ENCODE measurements around the gene SMYD4.
"Not testable (repeated sequence)": the region's sequence is repeated elsewhere in the genome, so short reads cannot be mapped to it uniquely, and the experiment has no call there.

SMYD4 gene

DNA sequence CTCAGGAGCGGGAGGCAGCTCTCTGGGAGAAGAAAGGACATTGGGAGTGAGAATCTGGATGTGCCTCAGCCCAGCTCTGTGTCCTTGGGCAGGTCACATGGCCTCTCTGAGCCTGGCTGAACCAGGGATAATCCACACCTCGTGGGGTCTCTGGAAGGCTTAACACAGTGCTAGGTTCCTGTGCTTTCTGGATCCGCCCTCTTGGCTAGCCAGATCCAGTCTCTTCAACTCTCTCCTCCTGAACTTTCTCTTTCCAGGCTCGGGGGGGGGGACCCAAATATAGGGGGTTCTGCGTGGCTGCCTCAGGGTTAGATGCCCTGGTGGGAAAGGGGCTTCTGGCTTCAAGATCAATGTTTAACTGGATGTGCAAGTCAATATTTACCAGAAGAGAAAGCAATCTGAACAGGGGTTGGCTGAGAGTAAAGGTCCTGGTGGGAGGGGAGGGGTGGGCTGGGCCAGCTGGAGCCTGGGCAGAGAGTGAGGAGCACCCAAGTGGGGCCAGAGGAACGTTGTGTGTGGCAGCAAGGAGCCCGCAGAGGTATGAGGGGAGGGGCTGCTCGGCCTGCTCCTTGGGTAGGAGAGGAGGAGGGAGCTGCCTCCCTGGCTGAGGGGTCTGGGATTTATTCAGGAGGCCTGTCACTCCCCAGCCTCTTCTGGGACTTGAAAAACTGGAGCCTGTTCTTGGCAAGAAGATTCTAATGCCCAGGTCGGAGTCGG lies 87.2 kb downstream of the SMYD4 start, which contains the start of gene SERPINF2:
SERPINF2 (plus strand) TSS at position 501 of the 717 bp plus-strand sequence. CDS start 2,125 bp downstream, outside the sequence.
- no peaks in the 10 kb centered on the region for H3K4me1 ChIP-seq (ENCODE audit: insufficient read depth, insufficient read length)

DNA sequence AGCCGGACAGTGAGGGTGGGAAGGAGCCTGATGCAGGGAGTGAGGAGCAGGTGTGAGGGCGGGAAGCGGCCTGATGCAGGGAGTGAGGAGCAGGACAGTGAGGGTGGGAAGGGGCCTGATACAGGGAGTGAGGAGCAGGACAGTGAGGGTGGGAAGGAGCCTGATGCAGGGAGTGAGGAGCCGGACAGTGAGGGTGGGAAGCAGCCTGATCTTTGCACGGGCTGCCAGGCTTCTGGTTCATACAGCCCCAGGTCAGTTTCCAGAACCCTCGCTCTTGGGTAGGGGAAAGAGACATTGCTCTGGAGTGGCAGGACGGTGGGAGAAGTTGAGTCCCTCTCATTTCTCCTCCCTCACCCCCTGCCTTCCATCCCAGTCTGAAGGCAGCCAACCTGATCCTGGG lies 87.8 kb downstream of the SMYD4 start:
- H3K4me1 ChIP-seq (ENCODE audit: insufficient read depth, insufficient read length); H3K27me3 ChIP-seq (ENCODE audit: insufficient read depth, insufficient read length); DNase-seq (ENCODE audit: low read depth, low spot score); H3K4me3 ChIP-seq (ENCODE audit: insufficient read length, low read depth); H3K9ac ChIP-seq (ENCODE audit: insufficient read length, low read depth): not testable (repeated sequence)
- H3K36me3 ChIP-seq (ENCODE audit: insufficient read depth, insufficient read length, low read length) = peaks cover 11% of the 10 kb centered on the region
- peaks cover 61% of the 10 kb centered on the region; the same call in 1 of the 2 replicates for H3K9me3 ChIP-seq (ENCODE audit: insufficient read depth, low read length)

More for the DNA sequence above, 87.2 kb downstream of the SMYD4 start, which contains the start of gene SERPINF2:
- no peak for TF ChIP-seq YY1 (IDR thresholded peaks at IDR 0.05; ENCODE audit: insufficient read depth, insufficient read length)
- TF ChIP-seq SUZ12 (IDR thresholded peaks at IDR 0.05; ENCODE audit: extremely low read depth, insufficient read depth, insufficient read length) = no peak
- no peak for TF ChIP-seq ZNF274 (IDR thresholded peaks at IDR 0.05; ENCODE audit: low read depth, low read length)
- H3K9me3 ChIP-seq (ENCODE audit: insufficient read depth, low read length) = peaks cover 54% of the 10 kb centered on the region; the same call in 1 of the 2 replicates
- H3K9ac ChIP-seq (ENCODE audit: insufficient read length, low read depth) = no peak within 1 kb of the TSS
- H3K27me3 ChIP-seq (ENCODE audit: insufficient read depth, insufficient read length) = no peaks in the 10 kb centered on the region
- no peak for DNase-seq (ENCODE audit: low read depth, low spot score)
- no peak within 1 kb of the TSS for H3K4me3 ChIP-seq (ENCODE audit: insufficient read length, low read depth)
- peaks cover 5% of the 10 kb centered on the region for H3K36me3 ChIP-seq (ENCODE audit: insufficient read depth, insufficient read length, low read length)

DNA sequence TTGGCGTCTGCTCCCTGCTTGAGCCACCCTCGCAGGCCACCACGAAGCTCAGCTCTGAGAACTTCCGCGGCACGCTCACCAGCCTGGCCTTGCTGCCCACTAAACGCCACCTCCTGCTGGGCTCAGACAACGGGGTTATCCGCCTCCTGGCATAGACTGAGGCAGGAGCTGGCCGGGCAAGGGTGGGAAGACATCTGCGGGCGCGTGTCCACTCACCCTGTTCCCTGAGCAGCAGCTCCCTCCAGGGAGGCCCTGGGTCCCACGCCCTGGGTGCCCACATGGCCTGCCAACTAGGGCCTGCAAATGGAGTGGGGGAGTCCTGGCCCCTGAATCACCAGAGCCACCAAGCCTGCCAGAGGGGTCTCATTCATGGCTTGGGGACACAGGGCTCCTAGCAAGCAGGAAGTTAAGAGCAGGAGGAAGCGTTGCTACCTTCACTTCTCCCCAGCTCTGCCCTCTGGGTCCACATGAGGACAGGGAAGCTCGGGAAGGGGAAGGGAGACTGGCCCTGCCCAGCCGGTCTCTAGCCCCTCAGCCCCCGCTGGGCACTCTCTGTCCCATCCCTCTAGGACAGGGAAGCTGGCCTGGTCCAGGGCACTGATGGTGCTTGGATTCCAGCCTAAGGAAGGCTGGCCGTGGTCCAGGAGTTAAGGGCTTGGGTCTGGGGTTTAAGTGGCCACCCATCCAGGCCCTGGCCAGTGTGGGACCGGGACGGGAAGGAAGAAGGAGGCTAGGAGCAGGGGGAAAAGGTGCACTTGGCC lies 92.0 kb downstream of the SMYD4 start:
- no peak for DNase-seq (ENCODE audit: low read depth, low spot score)
- TF ChIP-seq SUZ12 (IDR thresholded peaks at IDR 0.05; ENCODE audit: extremely low read depth, insufficient read depth, insufficient read length) = no peak
- TF ChIP-seq ZNF274 (IDR thresholded peaks at IDR 0.05; ENCODE audit: low read depth, low read length) = no peak
- no peak for TF ChIP-seq YY1 (IDR thresholded peaks at IDR 0.05; ENCODE audit: insufficient read depth, insufficient read length)
- Histone ChIP-seq H3K9me3 (ENCODE audit: insufficient read depth, low read length) (peaks cover 44% of the 10 kb centered on the region; the same call in 1 of the 2 replicates), H3K36me3 (ENCODE audit: insufficient read depth, insufficient read length, low read length) (peaks cover 25% of the 10 kb centered on the region), H3K9ac (ENCODE audit: insufficient read length, low read depth) (no peak overlapping the region), H3K27me3 (ENCODE audit: insufficient read depth, insufficient read length) (no peaks in the 10 kb centered on the region), H3K4me3 (ENCODE audit: insufficient read length, low read depth) (no peak overlapping the region), H3K4me1 (ENCODE audit: insufficient read depth, insufficient read length) (no peaks in the 10 kb centered on the region)

DNA sequence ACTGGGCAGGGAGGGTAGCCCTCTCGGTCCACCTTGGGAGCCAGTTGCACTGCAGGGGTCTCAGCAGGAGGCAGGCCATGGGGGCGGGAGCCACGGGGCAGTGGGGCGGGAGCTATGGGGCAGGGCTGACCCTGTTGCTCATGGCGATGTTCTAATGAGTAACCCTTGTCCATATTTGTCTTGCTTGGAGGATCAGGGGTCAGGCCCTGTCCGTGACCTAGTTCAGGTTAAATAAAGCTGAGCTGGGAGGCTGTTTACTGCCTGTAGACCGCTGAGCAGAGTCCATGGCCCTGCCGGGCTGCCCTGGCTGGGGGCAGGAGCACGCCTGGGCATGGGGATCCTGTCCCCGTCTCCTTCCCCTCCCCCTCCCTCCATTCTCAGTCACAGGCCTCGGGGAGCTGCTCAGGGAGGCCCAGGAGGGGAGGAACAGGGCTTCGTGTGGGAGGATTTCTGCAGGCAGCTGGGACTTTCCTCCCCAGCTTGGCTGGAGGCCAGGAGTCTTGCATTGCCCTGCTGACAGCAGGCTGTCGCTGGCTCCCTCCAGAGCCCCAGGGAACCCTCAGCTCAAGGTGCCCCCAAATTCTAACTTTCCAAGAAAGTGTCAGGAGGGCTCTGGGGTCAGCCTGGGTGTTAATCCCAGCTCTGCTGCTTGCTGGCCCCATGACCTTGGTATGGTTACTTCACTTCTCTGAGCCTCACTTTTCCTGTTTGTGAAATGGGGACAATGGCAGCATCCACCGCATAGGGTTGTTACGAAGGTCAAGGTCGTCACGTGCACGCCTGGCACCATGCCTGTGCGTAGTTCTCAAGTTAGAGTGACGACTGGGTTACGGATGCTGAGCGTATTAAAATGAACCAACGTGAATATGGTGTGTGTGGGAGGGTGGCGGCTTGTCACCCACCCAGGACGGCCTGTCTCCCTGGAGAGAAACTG lies 93.1 kb downstream of the SMYD4 start:
- Histone ChIP-seq H3K4me1 (ENCODE audit: insufficient read depth, insufficient read length) (no peaks in the 10 kb centered on the region), H3K4me3 (ENCODE audit: insufficient read length, low read depth) (no peak overlapping the region), H3K36me3 (ENCODE audit: insufficient read depth, insufficient read length, low read length) (peaks cover 27% of the 10 kb centered on the region), H3K9me3 (ENCODE audit: insufficient read depth, low read length) (peaks cover 33% of the 10 kb centered on the region; the same call in 1 of the 2 replicates), H3K27me3 (ENCODE audit: insufficient read depth, insufficient read length) (no peaks in the 10 kb centered on the region), H3K9ac (ENCODE audit: insufficient read length, low read depth) (no peak overlapping the region)
- DNase-seq (ENCODE audit: low read depth, low spot score) = no peak
- TF ChIP-seq YY1 (IDR thresholded peaks at IDR 0.05; ENCODE audit: insufficient read depth, insufficient read length) = no peak
- no peak for TF ChIP-seq ZNF274 (IDR thresholded peaks at IDR 0.05; ENCODE audit: low read depth, low read length)
- TF ChIP-seq SUZ12 (IDR thresholded peaks at IDR 0.05; ENCODE audit: extremely low read depth, insufficient read depth, insufficient read length) = no peak

DNA sequence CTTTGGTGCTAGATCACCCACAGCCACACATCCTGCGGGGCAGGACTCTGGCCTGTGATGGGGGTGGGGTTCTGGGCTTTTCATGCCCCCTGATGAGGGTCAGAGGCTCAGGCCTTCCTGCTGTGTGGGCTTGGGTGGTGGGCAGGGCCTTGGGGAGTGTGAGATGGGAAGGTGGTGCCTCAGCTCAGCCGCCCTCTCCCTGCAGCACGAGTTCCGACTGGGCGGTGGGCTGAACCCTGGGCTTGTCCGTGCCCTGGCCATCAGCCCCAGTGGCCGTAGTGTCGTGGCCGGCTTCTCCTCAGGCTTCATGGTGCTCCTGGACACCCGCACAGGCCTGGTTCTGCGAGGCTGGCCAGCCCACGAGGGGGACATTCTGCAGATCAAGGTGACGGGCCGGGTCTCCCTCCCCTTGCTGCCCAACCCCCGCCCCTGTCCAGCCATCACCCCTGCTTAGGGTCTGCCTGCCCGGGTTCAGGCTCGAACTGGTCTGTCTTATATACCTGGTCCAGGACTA lies 93.8 kb downstream of the SMYD4 start:
- no peak for TF ChIP-seq SUZ12 (IDR thresholded peaks at IDR 0.05; ENCODE audit: extremely low read depth, insufficient read depth, insufficient read length)
- TF ChIP-seq YY1 (IDR thresholded peaks at IDR 0.05; ENCODE audit: insufficient read depth, insufficient read length) = no peak
- TF ChIP-seq ZNF274 (IDR thresholded peaks at IDR 0.05; ENCODE audit: low read depth, low read length) = no peak
- Histone ChIP-seq H3K27me3 (ENCODE audit: insufficient read depth, insufficient read length) (no peaks in the 10 kb centered on the region), H3K36me3 (ENCODE audit: insufficient read depth, insufficient read length, low read length) (peaks cover 27% of the 10 kb centered on the region), H3K9me3 (ENCODE audit: insufficient read depth, low read length) (peaks cover 30% of the 10 kb centered on the region; the same call in 1 of the 2 replicates), H3K4me1 (ENCODE audit: insufficient read depth, insufficient read length) (no peaks in the 10 kb centered on the region), H3K9ac (ENCODE audit: insufficient read length, low read depth) (no peak overlapping the region), H3K4me3 (ENCODE audit: insufficient read length, low read depth) (no peak overlapping the region)
- no peak for DNase-seq (ENCODE audit: low read depth, low spot score)

DNA sequence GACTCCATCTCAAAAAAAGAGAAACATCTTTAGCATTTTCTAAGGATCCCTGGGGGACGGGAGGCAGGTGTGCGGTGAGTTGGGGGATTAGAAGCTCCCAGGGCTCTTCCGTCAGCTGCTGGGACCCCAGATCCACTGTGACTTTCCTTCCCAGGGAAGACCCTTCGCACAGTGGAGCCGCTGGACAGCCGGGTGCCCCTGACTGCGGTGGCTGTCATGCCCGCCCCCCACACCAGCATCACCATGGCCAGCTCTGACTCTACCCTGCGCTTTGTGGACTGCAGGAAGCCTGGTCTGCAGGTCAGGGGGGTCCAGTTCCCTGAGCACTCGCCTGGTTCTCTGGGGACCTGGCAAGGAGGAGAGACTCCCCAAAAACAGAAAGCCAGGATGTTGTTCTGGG lies 94.3 kb downstream of the SMYD4 start:
- peaks cover 30% of the 10 kb centered on the region; the same call in 1 of the 2 replicates for H3K9me3 ChIP-seq (ENCODE audit: insufficient read depth, low read length)
- no peaks in the 10 kb centered on the region for H3K4me1 ChIP-seq (ENCODE audit: insufficient read depth, insufficient read length)
- TF ChIP-seq ZNF274 (IDR thresholded peaks at IDR 0.05; ENCODE audit: low read depth, low read length) = no peak
- TF ChIP-seq YY1 (IDR thresholded peaks at IDR 0.05; ENCODE audit: insufficient read depth, insufficient read length) = no peak
- no peak for TF ChIP-seq SUZ12 (IDR thresholded peaks at IDR 0.05; ENCODE audit: extremely low read depth, insufficient read depth, insufficient read length)
- no peaks in the 10 kb centered on the region for H3K27me3 ChIP-seq (ENCODE audit: insufficient read depth, insufficient read length)
- no peak overlapping the region for H3K4me3 ChIP-seq (ENCODE audit: insufficient read length, low read depth)
- DNase-seq (ENCODE audit: low read depth, low spot score) = no peak
- H3K36me3 ChIP-seq (ENCODE audit: insufficient read depth, insufficient read length, low read length) = peaks cover 30% of the 10 kb centered on the region
- H3K9ac ChIP-seq (ENCODE audit: insufficient read length, low read depth) = no peak overlapping the region
